Globus pallidus (tissue), 1 donor: ENCODE measurements around the gene ZCCHC7.

ENCODE experiments used
- DNase-seq: peaks from one replicate; pipeline ENCODE4 v3.0.0-alpha.2; 2015; ENCODE audit warnings: low spot score

ZCCHC7 gene

DNA sequence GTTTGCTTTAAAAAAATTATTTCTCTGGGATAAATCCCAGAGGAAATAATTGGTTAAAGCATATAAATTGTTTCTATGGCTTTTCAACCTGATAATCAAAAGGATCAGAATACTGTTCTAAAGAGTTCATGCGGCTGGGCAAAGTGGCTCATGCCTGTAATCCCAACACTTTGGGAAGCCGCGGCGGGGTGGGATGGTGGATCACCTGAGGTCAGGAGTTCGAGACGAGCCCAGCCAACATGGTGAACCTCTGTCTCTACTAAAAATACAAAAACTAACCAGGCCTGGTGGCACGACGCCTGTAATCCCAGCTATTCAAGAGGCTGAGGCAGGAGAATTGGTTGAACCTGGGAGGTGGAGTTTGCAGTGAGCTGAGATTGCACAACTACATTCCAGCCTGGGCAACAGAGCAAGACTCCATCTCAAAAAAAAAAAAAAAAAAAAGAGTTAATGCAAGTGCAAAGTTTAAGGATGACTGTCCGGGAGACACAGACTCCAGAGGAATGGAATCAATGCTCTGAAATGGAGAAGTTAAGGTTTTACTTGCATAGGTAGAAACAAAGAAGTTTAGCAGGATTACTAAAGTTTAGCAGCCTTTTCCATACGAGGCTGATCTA lies 285.5 kb downstream of the ZCCHC7 start:
- no peak for DNase-seq

DNA sequence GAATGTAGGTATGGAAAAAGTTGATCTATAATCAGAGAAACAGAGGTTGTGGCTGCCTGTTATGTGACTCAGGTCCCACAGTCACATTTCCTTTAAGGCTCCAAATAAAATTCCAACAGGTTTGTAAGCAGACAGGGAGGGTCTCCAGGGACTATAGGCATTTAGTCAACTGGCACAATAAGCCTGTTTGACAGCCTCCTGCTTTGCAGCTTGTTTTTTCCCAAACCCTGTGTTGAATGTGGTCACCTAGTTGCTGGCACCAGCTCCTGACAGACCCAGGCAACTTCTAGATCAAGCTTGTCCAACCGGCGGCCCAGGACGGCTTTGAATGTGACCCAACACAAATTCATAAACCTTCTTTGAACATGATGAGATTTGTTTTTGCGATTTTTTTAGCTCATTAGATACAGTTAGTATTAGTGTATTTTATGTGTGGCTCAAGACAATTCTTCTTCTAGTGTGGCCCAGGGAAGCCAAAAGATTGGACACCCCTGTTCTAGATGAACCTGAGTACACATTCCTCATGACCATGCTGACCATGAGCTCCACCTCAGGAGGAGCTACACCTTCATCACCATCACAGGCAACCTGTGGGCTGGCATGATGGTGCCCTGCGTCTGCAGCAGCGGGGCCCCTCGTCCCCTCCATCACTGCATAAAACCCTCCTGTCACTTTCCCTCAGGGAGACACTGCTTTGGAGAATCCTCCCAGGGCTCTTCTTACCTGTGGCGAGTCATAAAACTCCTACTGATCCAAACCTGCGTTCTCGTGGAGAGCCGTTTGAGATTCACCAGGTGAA lies 286.4 kb downstream of the ZCCHC7 start:
- DNase-seq, result no peak

DNA sequence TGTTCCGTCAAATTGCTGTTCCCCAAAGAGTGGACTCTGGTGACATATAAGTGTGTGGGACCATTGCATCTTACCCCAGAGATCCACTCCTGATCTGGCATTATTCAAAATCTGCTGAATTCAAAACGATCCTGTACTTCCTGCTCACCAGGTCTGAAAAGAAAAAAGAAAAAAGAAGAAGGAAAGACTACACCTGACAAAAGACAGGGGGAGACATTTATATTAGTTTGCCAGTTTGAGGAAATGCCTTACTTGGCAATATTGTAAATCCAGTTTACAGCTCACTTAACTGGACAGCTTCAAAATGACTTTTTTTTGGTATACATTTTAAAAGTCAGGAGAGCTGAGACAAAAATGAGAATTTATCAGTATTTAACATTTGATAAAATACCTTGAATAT lies 287.1 kb downstream of the ZCCHC7 start:
- DNase-seq, result no peak
